Panc1 (cell line): ENCODE data around the gene KAZN. TPM values are rescaled to one million over a fixed set of nuclear protein-coding genes. Genes with fewer than 3 reads are reported as not detected.

Experiments
- ATAC-seq: fragments of 200-7000 bp; cut with Tn5 transposase; 2 replicates; pipeline ENCODE4 v1.9.1; 2020; ENCODE audit warnings: mild to moderate bottlenecking, moderate library complexity
- BruUV-seq: library from RNA; stranded (reverse); fragments of 400-500 nt; replicated peaks from 2 replicates; lab custom pipeline; 2021; lab: Mats Ljungman, UMichigan
- CTCF ChIA-PET: fragments of 300-600 bp; sonication (Branson Sonifier 250); formaldehyde crosslinking; loops from one replicate; lab custom pipeline; 2022; ENCODE audit warnings: antibody characterized with exemption; lab: Charles Lee
- POLR2A ChIA-PET: fragments of 300-600 bp; sonication (Branson Sonifier 250); formaldehyde crosslinking; loops from one replicate; lab custom pipeline; 2022; ENCODE audit warnings: antibody characterized with exemption; lab: Charles Lee
- DNase-seq: peaks from one replicate; pipeline ENCODE4 v3.0.0-alpha.2; 2010; ENCODE audit warnings: low read depth, low spot score
- H3K27ac ChIP-seq: 2 replicates; pipeline ENCODE4 v1.5.1; 2011; ENCODE audit warnings: mild to moderate bottlenecking, low read length, inconsistent platforms
- H3K27me3 ChIP-seq: fragments of 200-500 bp; sonication (Bioruptor generic); 2 replicates; pipeline ENCODE4 v1.6.0; 2014; ENCODE audit warnings: low read length, inconsistent platforms; ENCODE audit not compliant: control insufficient read depth, insufficient read depth
- H3K36me3 ChIP-seq: fragments of 200-500 bp; sonication (Bioruptor generic); 2 replicates; pipeline ENCODE4 v1.5.1; 2014; ENCODE audit warnings: inconsistent platforms, mild to moderate bottlenecking, low read length, moderate library complexity; ENCODE audit not compliant: control insufficient read depth, insufficient read depth
- H3K4me1 ChIP-seq: 2 replicates; pipeline ENCODE4 v1.5.1; 2011; ENCODE audit warnings: inconsistent platforms, mild to moderate bottlenecking, low read length, moderate library complexity; ENCODE audit not compliant: control insufficient read depth, insufficient read depth
- H3K4me3 ChIP-seq, 2 experiments: 2 replicates each; pipeline ENCODE4 v1.5.1; 2011 to 2012; ENCODE audit warnings: low read depth in 2 of 2, low read length in 2 of 2, mild to moderate bottlenecking in 2 of 2, inconsistent platforms in 1 of 2, moderate library complexity in 1 of 2
- H3K9me3 ChIP-seq: fragments of 200-500 bp; sonication (Bioruptor generic); 2 replicates; pipeline ENCODE4 v1.5.1; 2014; ENCODE audit warnings: low read depth, mild to moderate bottlenecking, inconsistent platforms, low read length, moderate library complexity; ENCODE audit not compliant: control insufficient read depth, insufficient read depth
- POLR2AphosphoS5 ChIP-seq: IDR thresholded peaks from 2 replicates; pipeline ENCODE4 v1.6.1; 2012; ENCODE audit warnings: mild to moderate bottlenecking, low read depth, low read length, moderate library complexity
- SIN3A ChIP-seq: IDR thresholded peaks from 2 replicates; pipeline ENCODE4 v1.6.1; 2012; ENCODE audit warnings: low read depth, mild to moderate bottlenecking, low read length, moderate library complexity, borderline replicate concordance; ENCODE audit not compliant: insufficient read depth
- TCF7L2 ChIP-seq: IDR thresholded peaks from 2 replicates; pipeline ENCODE4 v1.6.1; 2011; ENCODE audit warnings: mild to moderate bottlenecking, low read depth, low read length, inconsistent platforms
- in situ Hi-C: cut with HindIII; loops from 2 replicates; pipeline ENCODE4 v1.10.0; 2016; ENCODE audit warnings: low sequenced_read_pairs, low pct_unique_long_range_greater_than_20kb
- intact Hi-C: fragments of 100-400 bp; cut with micrococcal nuclease; formaldehyde crosslinking; loops from one replicate; pipeline ENCODE4 v1.10.0; 2022; ENCODE audit not compliant: unreplicated experiment
- total RNA-seq: library from RNA; stranded (reverse); gene quantifications from one replicate; pipeline ENCODE4 v1.2.1, GENCODE V29; 2021; ENCODE audit not compliant: unreplicated experiment
- TF ChIP-seq, protein P1 (sequence below): fragments of 450-650 bp; IDR thresholded peaks from 2 replicates; pipeline ENCODE4 v1.5.1; 2017; ENCODE audit warnings: mild to moderate bottlenecking
- TF ChIP-seq, protein P2 (sequence below), 2 experiments: IDR thresholded peaks; 2 replicates each; pipeline ENCODE4 v1.6.1; 2011 to 2012; ENCODE audit warnings: low read depth in 2 of 2, control low read depth in 1 of 2, low read length in 1 of 2, mild to moderate bottlenecking in 1 of 2, moderate library complexity in 1 of 2; ENCODE audit not compliant: insufficient read depth in 1 of 2

The KAZN gene
- total RNA-seq, 1 experiment from 2014 or later, result 6.6 TPM

GRCh38 chr1:15153842-15154479 lies 555.5 kb downstream of the KAZN start:
- DNase-seq (no peak), ATAC-seq (peak; percentile 68)
- no TSS peak for BruUV-seq
- Histone ChIP-seq H3K4me1 (peaks cover 38% of the 10 kb centered on the region), H3K4me3 (peak overlapping the region; percentile 68 to 87), H3K27me3 (no peaks in the 10 kb centered on the region), H3K27ac (peak overlapping the region; percentile 85), H3K36me3 (no peaks in the 10 kb centered on the region), H3K9me3 (no peaks in the 10 kb centered on the region)
- POLR2A ChIA-PET, result no interaction called here
- intact Hi-C loops, result loop anchor here (1.0 kb wide), 1 partner anchor 118 kb away; no protein-coding TSS in a partner anchor
- CTCF ChIA-PET, result interaction anchor here (0.7 kb wide), 1 partner anchor 38 kb away, joined by 3 read pairs; no protein-coding TSS in a partner anchor
- in situ Hi-C loops, result no loop called here
- no peak for TF ChIP-seq TCF7L2
- TF ChIP-seq, protein P1, sequence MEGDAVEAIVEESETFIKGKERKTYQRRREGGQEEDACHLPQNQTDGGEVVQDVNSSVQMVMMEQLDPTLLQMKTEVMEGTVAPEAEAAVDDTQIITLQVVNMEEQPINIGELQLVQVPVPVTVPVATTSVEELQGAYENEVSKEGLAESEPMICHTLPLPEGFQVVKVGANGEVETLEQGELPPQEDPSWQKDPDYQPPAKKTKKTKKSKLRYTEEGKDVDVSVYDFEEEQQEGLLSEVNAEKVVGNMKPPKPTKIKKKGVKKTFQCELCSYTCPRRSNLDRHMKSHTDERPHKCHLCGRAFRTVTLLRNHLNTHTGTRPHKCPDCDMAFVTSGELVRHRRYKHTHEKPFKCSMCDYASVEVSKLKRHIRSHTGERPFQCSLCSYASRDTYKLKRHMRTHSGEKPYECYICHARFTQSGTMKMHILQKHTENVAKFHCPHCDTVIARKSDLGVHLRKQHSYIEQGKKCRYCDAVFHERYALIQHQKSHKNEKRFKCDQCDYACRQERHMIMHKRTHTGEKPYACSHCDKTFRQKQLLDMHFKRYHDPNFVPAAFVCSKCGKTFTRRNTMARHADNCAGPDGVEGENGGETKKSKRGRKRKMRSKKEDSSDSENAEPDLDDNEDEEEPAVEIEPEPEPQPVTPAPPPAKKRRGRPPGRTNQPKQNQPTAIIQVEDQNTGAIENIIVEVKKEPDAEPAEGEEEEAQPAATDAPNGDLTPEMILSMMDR, result peak; percentile 94

- H3K27ac ChIP-seq, result peak overlapping the region; percentile 85
- no peaks in the 10 kb centered on the region for H3K9me3 ChIP-seq
- H3K4me1 ChIP-seq, result peaks cover 41% of the 10 kb centered on the region
- BruUV-seq, result no TSS peak
- H3K27me3 ChIP-seq, result no peaks in the 10 kb centered on the region
- ATAC-seq, result no peak
- DNase-seq, result no peak
- H3K4me3 ChIP-seq, result peak overlapping the region; percentile 68 to 87
- no peaks in the 10 kb centered on the region for H3K36me3 ChIP-seq
- POLR2A ChIA-PET, result interaction anchor here (0.5 kb wide), 1 partner anchor 1196 kb away, joined by 3 read pairs; no protein-coding TSS in a partner anchor
- CTCF ChIA-PET, result interaction anchor here (0.5 kb wide), 1 partner anchor 211 kb away, joined by 3 read pairs; no protein-coding TSS in a partner anchor
- in situ Hi-C loops, result no loop called here
- TF ChIP-seq, protein P1, result no peak
- 0 out of 2 replicates have a peak, but pooled peaks have one; percentile 3 for TF ChIP-seq TCF7L2
- intact Hi-C loops, result no loop called here
These were observed 556.1 kb downstream of the KAZN start for GRCh38 chr1:15154480-15155036.

- TF ChIP-seq SIN3A (no peak), TCF7L2 (no peak), POLR2AphosphoS5 (no peak)
- TF ChIP-seq, protein P1, result no peak
- TF ChIP-seq, protein P2, sequence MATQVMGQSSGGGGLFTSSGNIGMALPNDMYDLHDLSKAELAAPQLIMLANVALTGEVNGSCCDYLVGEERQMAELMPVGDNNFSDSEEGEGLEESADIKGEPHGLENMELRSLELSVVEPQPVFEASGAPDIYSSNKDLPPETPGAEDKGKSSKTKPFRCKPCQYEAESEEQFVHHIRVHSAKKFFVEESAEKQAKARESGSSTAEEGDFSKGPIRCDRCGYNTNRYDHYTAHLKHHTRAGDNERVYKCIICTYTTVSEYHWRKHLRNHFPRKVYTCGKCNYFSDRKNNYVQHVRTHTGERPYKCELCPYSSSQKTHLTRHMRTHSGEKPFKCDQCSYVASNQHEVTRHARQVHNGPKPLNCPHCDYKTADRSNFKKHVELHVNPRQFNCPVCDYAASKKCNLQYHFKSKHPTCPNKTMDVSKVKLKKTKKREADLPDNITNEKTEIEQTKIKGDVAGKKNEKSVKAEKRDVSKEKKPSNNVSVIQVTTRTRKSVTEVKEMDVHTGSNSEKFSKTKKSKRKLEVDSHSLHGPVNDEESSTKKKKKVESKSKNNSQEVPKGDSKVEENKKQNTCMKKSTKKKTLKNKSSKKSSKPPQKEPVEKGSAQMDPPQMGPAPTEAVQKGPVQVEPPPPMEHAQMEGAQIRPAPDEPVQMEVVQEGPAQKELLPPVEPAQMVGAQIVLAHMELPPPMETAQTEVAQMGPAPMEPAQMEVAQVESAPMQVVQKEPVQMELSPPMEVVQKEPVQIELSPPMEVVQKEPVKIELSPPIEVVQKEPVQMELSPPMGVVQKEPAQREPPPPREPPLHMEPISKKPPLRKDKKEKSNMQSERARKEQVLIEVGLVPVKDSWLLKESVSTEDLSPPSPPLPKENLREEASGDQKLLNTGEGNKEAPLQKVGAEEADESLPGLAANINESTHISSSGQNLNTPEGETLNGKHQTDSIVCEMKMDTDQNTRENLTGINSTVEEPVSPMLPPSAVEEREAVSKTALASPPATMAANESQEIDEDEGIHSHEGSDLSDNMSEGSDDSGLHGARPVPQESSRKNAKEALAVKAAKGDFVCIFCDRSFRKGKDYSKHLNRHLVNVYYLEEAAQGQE (IDR thresholded peaks at IDR 0.05; ENCODE audit: insufficient read depth in 1 of 2, low read depth in 2 of 2, low read length in 1 of 2), result no peak
- no peaks in the 10 kb centered on the region for H3K36me3 ChIP-seq
- H3K4me1 ChIP-seq, result peaks cover 41% of the 10 kb centered on the region
- peak overlapping the region; percentile 68 to 87 for H3K4me3 ChIP-seq
- H3K27ac ChIP-seq, result peak overlapping the region; percentile 44; the same call in 1 of the 2 replicates
- BruUV-seq, result no TSS peak
- intact Hi-C loops, result no loop called here
- DNase-seq (no peak), ATAC-seq (no peak)
- no peaks in the 10 kb centered on the region for H3K27me3 ChIP-seq
- in situ Hi-C loops, result no loop called here
- no peaks in the 10 kb centered on the region for H3K9me3 ChIP-seq
- POLR2A ChIA-PET, result no interaction called here
- CTCF ChIA-PET, result interaction anchor here (0.5 kb wide), 1 partner anchor 210 kb away, joined by 3 read pairs; no protein-coding TSS in a partner anchor
These were observed 556.7 kb downstream of the KAZN start for GRCh38 chr1:15155191-15155590.
